ENCODE data around the gene BOD1L1. TPM values are rescaled to one million over a fixed set of nuclear protein-coding genes. Genes with fewer than 3 reads are reported as not detected.
A peak's percentile ranks its signal among the peaks of the same experiment; 100 is the strongest.

BOD1L1 gene
- total and polyA plus RNA-seq, 2 of the 8 experiments (the other 6 are each of a cell fraction or from before 2014, with no cell fraction given), result 6.8 to 39.3 TPM

DNA sequence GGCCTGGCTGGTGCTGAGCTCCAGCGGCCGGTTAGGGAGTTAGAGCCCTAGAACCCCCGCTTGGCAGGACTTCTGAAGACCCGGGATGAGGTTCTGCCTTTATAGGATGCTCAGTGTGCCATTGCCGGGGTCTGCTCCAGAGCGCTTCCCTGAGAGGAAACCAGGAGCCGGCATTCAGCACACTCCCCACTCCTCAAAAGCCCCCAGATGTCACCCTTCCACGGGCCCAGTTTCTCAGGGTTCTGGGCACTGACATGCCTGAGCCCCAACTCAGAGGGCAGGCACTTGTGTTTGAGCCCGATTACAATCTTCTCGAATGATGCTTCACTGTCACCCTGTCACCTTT lies 89.7 kb downstream of the BOD1L1 start:
- H3K23me2 ChIP-seq (ENCODE audit: low read depth, low read length), result peaks cover 2% of the 10 kb centered on the region; the same call in 1 of the 2 replicates
- DNase-seq (ENCODE audit: low read depth in 1 of 2, low spot score in 2 of 2) (peak in 1 of 2 experiments; percentile 54), FAIRE-seq (no peak)
- H4K91ac ChIP-seq (replicated peaks; ENCODE audit: insufficient read length, low read length), result no peak overlapping the region
- H4K8ac ChIP-seq (ENCODE audit: extremely low read depth, insufficient read depth, low read length), result no peak overlapping the region
- no peaks in the 10 kb centered on the region for H3K79me1 ChIP-seq (ENCODE audit: low read depth, low read length)
- 0 out of 2 replicates have a peak overlapping the region, but pooled peaks have one; percentile 61 for H2AK5ac ChIP-seq (ENCODE audit: low read depth, low read length)
- WGBS, 2 experiments (ENCODE audit: extremely low coverage in 1 of 2, insufficient coverage in 1 of 2, insufficient read length in 1 of 2, insufficient replicate concordance in 2 of 2, low coverage in 1 of 2, low lambda C conversion rate in 2 of 2, missing lambda C conversion rate in 1 of 2), result 12% methylated on average over 10 of the region's 10 CpGs; no CpG with 5 or more reads in 1 of the 2 experiments
- H3K27ac ChIP-seq (ENCODE audit: low read depth, low read length), result no peak overlapping the region
- no peak overlapping the region for H2BK15ac ChIP-seq (ENCODE audit: low read length)
- POLR2A ChIA-PET (ENCODE audit: partially characterized antibody), result interaction anchor here (1.2 kb wide), 1 partner anchor 10 kb away, joined by 5 read pairs; no protein-coding TSS in a partner anchor
- H3K79me2 ChIP-seq (ENCODE audit: control insufficient read depth in 1 of 2, insufficient read depth in 2 of 2, low read length in 2 of 2), result no peaks in the 10 kb centered on the region
- peaks cover 0 to 3% of the 10 kb centered on the region in 2 experiments; a peak in 2 of 4 replicates for H3K9me3 ChIP-seq (ENCODE audit: insufficient read depth in 2 of 2, low read depth in 1 of 2, low read length in 1 of 2)
- H4K20me1 ChIP-seq (replicated peaks in 1 of 2; ENCODE audit: control insufficient read depth in 1 of 2, insufficient read depth in 2 of 2, low read length in 2 of 2), result peaks cover 12 to 51% of the 10 kb centered on the region in 2 experiments
- H2BK5ac ChIP-seq (ENCODE audit: low read depth, low read length), result no peak overlapping the region
- H3K14ac ChIP-seq (ENCODE audit: insufficient read length), result no peak overlapping the region
- H2BK20ac ChIP-seq (ENCODE audit: low read length), result no peak overlapping the region
- H2AFZ ChIP-seq (ENCODE audit: low read length), result no peak overlapping the region
- peaks cover 96 to 100% (median 100%) of the 10 kb centered on the region in 4 experiments for H3K27me3 ChIP-seq (replicated peaks in 1 of 4; ENCODE audit: control insufficient read depth in 3 of 4, extremely low read depth in 1 of 4, insufficient read depth in 3 of 4, low read length in 3 of 4)
- H3K4me3 ChIP-seq (ENCODE audit: extremely low read depth in 1 of 4, insufficient read depth in 2 of 4, low read depth in 3 of 4, low read length in 4 of 4), result no peak overlapping the region
- H3K9ac ChIP-seq (replicated peaks in 1 of 4; ENCODE audit: extremely low read depth in 1 of 4, low read depth in 3 of 4, low read length in 3 of 4), result no peak overlapping the region
- H3K56ac ChIP-seq (replicated peaks; ENCODE audit: insufficient read length, low read depth, low read length), result no peak overlapping the region
- H3K4ac ChIP-seq (replicated peaks; ENCODE audit: insufficient read length, low read depth, low read length), result no peak overlapping the region
- H3K18ac ChIP-seq (ENCODE audit: extremely low read depth, low read length), result no peak overlapping the region
- H3K4me2 ChIP-seq (ENCODE audit: insufficient read depth in 1 of 2, low read depth in 2 of 2, low read length in 2 of 2), result no peak overlapping the region; a peak in 1 of 4 replicates
- CTCF ChIA-PET (ENCODE audit: partially characterized antibody), result interaction anchor here (0.7 to 2.4 kb wide), 4 partner anchors 10 to 16 kb away, joined by 3 to 13 read pairs (median 9); no protein-coding TSS in a partner anchor
- no peak overlapping the region for H2BK120ac ChIP-seq (replicated peaks; ENCODE audit: low read depth, low read length)
- peaks cover 8 to 28% (median 19%) of the 10 kb centered on the region in 4 experiments for H3K4me1 ChIP-seq (replicated peaks in 1 of 4; ENCODE audit: control insufficient read depth in 3 of 4, insufficient read depth in 4 of 4, low read length in 3 of 4)
- H3K36me3 ChIP-seq (ENCODE audit: control insufficient read depth in 2 of 4, insufficient read depth in 4 of 4, low read length in 3 of 4), result peaks cover 0 to 4% (median 0%) of the 10 kb centered on the region in 4 experiments; a peak in 1 of 8 replicates
- H2BK12ac ChIP-seq (ENCODE audit: low read depth, low read length), result peak overlapping the region; percentile 63; the same call in 1 of the 2 replicates
- no peak overlapping the region for H3K23ac ChIP-seq (ENCODE audit: insufficient read length)
- no peak overlapping the region for H4K5ac ChIP-seq (ENCODE audit: insufficient read length, low read depth, low read length)
- TF ChIP-seq RAD21 (IDR thresholded peaks at IDR 0.05 in 1 of 2, conservative IDR thresholded peaks at IDR 0.05 in 1 of 2; ENCODE audit: low read depth in 2 of 2, low read length in 2 of 2) (no peak), SRF (IDR thresholded peaks at IDR 0.05; ENCODE audit: low read depth, low read length) (no peak), CTBP2 (IDR thresholded peaks at IDR 0.05; ENCODE audit: borderline replicate concordance, insufficient read depth, insufficient read length, low read length) (no peak), POLR2A (IDR thresholded peaks at IDR 0.05; ENCODE audit: control extremely low read depth in 1 of 2, low read depth in 2 of 2, low read length in 2 of 2) (no peak), YY1 (IDR thresholded peaks at IDR 0.05; ENCODE audit: low read depth, low read length) (no peak)

Data from H1 (cell line).